ENCODE data around the gene SMIM10L2A.
"Not testable (repeated sequence)": the region's sequence is repeated elsewhere in the genome, so short reads cannot be mapped to it uniquely, and the experiment has no call there.

The SMIM10L2A gene

GRCh38 chrX:135453381-135453780 is 31.6 kb downstream of the SMIM10L2A start:
- DNase-seq (ENCODE audit: low read depth in 2 of 2): no peak

- DNase-seq (ENCODE audit: low read depth in 2 of 2): no peak
These were observed 33.1 kb downstream of the SMIM10L2A start for GRCh38 chrX:135454816-135455215.

GRCh38 chrX:135461756-135462155 is 40.0 kb downstream of the SMIM10L2A start:
- DNase-seq (ENCODE audit: low read depth in 2 of 2): not testable (repeated sequence)

GRCh38 chrX:135463937-135464336 is 42.2 kb downstream of the SMIM10L2A start:
- DNase-seq (ENCODE audit: low read depth in 2 of 2): no peak

- no peak for DNase-seq (ENCODE audit: low read depth in 2 of 2)
These were observed 54.6 kb downstream of the SMIM10L2A start for GRCh38 chrX:135476378-135476777.

GRCh38 chrX:135477576-135477975 is 55.8 kb downstream of the SMIM10L2A start:
- peak; percentile 18 to 23 for DNase-seq (ENCODE audit: low read depth in 2 of 2)
